Neuronal stem cell (in vitro differentiated cells): Measurements from ENCODE around the gene APOBEC3A.
A peak's percentile ranks its signal among the peaks of the same experiment; 100 is the strongest.
"Not testable (repeated sequence)": the region's sequence is repeated elsewhere in the genome, so short reads cannot be mapped to it uniquely, and the experiment has no call there.

Experiments used
- DNase-seq: peaks from one replicate; pipeline ENCODE4 v3.0.0-alpha.2; 2013; ENCODE audit warnings: low spot score
- H2AFZ ChIP-seq: one replicate; pipeline ENCODE4 v1.6.1; 2013; ENCODE audit warnings: mild to moderate bottlenecking, low read length, inconsistent platforms
- H2AK5ac ChIP-seq: 2 replicates; pipeline ENCODE4 v1.6.1; 2013; ENCODE audit warnings: low read depth, mild to moderate bottlenecking, inconsistent platforms, low read length, moderate library complexity, mixed read lengths
- H2BK120ac ChIP-seq: 2 replicates; pipeline ENCODE4 v1.6.1; 2013; ENCODE audit warnings: low read depth, mild to moderate bottlenecking, inconsistent platforms, low read length, moderate library complexity, mixed read lengths
- H2BK12ac ChIP-seq: one replicate; pipeline ENCODE4 v1.6.1; 2013; ENCODE audit warnings: low read length, inconsistent platforms
- H2BK15ac ChIP-seq: 2 replicates; pipeline ENCODE4 v1.6.1; 2013; ENCODE audit warnings: mild to moderate bottlenecking, low read length, inconsistent platforms, mixed read lengths
- H2BK5ac ChIP-seq: one replicate; pipeline ENCODE4 v1.6.1; 2013; ENCODE audit warnings: inconsistent platforms, mild to moderate bottlenecking, low read length, moderate library complexity
- H3K14ac ChIP-seq: one replicate; pipeline ENCODE4 v1.6.1; 2013; ENCODE audit warnings: low read length, inconsistent platforms
- H3K18ac ChIP-seq: 2 replicates; pipeline ENCODE4 v1.6.1; 2013; ENCODE audit warnings: low read length, inconsistent platforms
- H3K23ac ChIP-seq: 2 replicates; pipeline ENCODE4 v1.6.1; 2013; ENCODE audit warnings: low read depth, mild to moderate bottlenecking, mixed read lengths, low read length, inconsistent platforms; ENCODE audit not compliant: poor library complexity
- H3K27ac ChIP-seq: replicated peaks from 3 replicates; pipeline ENCODE4 v1.5.1; 2013; ENCODE audit warnings: low read length, inconsistent platforms
- H3K27me3 ChIP-seq, 3 experiments: 2 replicates each; pipeline ENCODE4 v1.6.1; 2013; ENCODE audit warnings: low read length in 3 of 3, mild to moderate bottlenecking in 2 of 3, inconsistent platforms in 1 of 3, low read depth in 1 of 3, mixed read lengths in 1 of 3, moderate library complexity in 1 of 3; ENCODE audit not compliant: control insufficient read depth in 3 of 3, insufficient read depth in 3 of 3
- H3K36me3 ChIP-seq, 2 donors: replicated peaks in 1 of 2; 2 replicates each; pipeline ENCODE4 v1.6.1; 2013; ENCODE audit warnings: low read length in 2 of 2; ENCODE audit not compliant: control insufficient read depth in 2 of 2, insufficient read depth in 2 of 2
- H3K4ac ChIP-seq: 2 replicates; pipeline ENCODE4 v1.6.1; 2013; ENCODE audit warnings: inconsistent platforms, mild to moderate bottlenecking, low read length, moderate library complexity
- H3K4me1 ChIP-seq, 2 donors: 1 replicate in 1 of 2; 2 replicates in 1 of 2; pipeline ENCODE4 v1.6.1; 2013; ENCODE audit warnings: low read length in 2 of 2, low read depth in 1 of 2; ENCODE audit not compliant: control insufficient read depth in 2 of 2, insufficient read depth in 1 of 2
- H3K4me2 ChIP-seq: one replicate; pipeline ENCODE4 v1.6.1; 2013; ENCODE audit warnings: mild to moderate bottlenecking, low read length, inconsistent platforms; ENCODE audit not compliant: insufficient read depth, poor library complexity, severe bottlenecking
- H3K4me3 ChIP-seq, 2 donors: 2 replicates each; pipeline ENCODE4 v1.5.1; 2013; ENCODE audit warnings: low read length in 2 of 2, mild to moderate bottlenecking in 2 of 2, inconsistent platforms in 1 of 2, moderate library complexity in 1 of 2
- H3K79me1 ChIP-seq: one replicate; pipeline ENCODE4 v1.6.1; 2013; ENCODE audit warnings: low read depth, mild to moderate bottlenecking, inconsistent platforms, low read length, moderate library complexity
- H3K9ac ChIP-seq: one replicate; pipeline ENCODE4 v1.6.1; 2013; ENCODE audit warnings: mild to moderate bottlenecking, low read depth, low read length, inconsistent platforms; ENCODE audit not compliant: poor library complexity
- H3K9me3 ChIP-seq, 2 donors: replicated peaks in 1 of 2; 2 replicates each; pipeline versions ENCODE3 to v1.6.1; 2013; ENCODE audit warnings: low read length in 2 of 2, mild to moderate bottlenecking in 2 of 2, inconsistent platforms in 1 of 2, low read depth in 1 of 2, mixed read lengths in 1 of 2, moderate library complexity in 1 of 2; ENCODE audit not compliant: control insufficient read depth in 2 of 2, insufficient read depth in 1 of 2
- H4K8ac ChIP-seq: one replicate; pipeline ENCODE4 v1.6.1; 2013; ENCODE audit warnings: low read depth, mild to moderate bottlenecking, inconsistent platforms, low read length, moderate library complexity
- H4K91ac ChIP-seq: one replicate; pipeline ENCODE4 v1.6.1; 2013; ENCODE audit warnings: low read length, low read depth, mild to moderate bottlenecking, inconsistent platforms; ENCODE audit not compliant: poor library complexity
- WGBS, 2 donors: extraction: QIAGEN DNeasy Blood & Tissue Kit; methylation state at CpG; one replicate each; pipeline ENCODE4 v1.1.7; 2013; ENCODE audit warnings: missing lambda C conversion rate in 2 of 2, mixed read lengths in 1 of 2; ENCODE audit not compliant: insufficient read length in 2 of 2, insufficient replicate concordance in 1 of 2; ENCODE audit errors: extremely low coverage in 2 of 2; 5-methylcytosine and 5-hydroxymethylcytosine counted together

The APOBEC3A gene

DNA sequence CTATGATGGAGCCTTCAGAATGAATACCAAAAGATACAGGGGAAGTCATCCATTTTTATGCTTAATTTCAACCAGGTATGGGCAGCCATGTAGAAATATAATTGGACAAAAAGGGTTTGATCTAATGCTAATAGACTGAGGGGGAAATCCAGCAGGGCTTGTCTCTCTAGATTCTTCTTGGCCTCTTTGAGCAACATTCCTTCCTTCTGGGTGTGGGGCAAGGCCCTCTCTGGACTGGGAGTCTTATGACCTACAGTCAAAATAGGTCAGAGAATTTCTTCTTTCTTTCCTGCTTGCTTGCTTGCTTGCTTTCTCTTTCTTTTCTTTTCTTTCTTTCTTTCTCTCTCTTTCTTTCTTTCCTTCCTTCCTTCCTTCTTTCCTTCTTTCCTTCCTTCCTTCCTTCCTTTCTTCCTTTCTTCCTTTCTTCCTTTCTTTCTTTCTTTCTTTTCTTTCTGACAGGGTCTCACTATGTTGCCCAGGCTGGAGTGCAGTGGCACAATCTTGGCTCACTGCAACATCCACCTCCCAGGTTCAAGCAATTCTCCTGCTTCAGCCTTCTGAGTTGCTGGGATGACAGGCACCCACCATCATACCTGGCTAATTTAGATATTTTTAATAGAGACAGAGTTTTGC lies 11.6 kb upstream of the APOBEC3A start:
- H2BK5ac ChIP-seq, H2BK15ac ChIP-seq, H3K79me1 ChIP-seq, H2BK120ac ChIP-seq, H2AFZ ChIP-seq, H4K91ac ChIP-seq, H4K8ac ChIP-seq, H3K27ac ChIP-seq, H3K4me2 ChIP-seq, H2AK5ac ChIP-seq, H3K18ac ChIP-seq, H2BK12ac ChIP-seq, H3K9ac ChIP-seq, H3K4ac ChIP-seq, H3K9me3 ChIP-seq, H3K23ac ChIP-seq, DNase-seq, H3K36me3 ChIP-seq, H3K14ac ChIP-seq, H3K4me3 ChIP-seq: not testable (repeated sequence)
- H3K4me1 ChIP-seq = peaks cover 0 to 12% of the 10 kb centered on the region in 2 donors
- H3K27me3 ChIP-seq = peaks cover 0 to 57% (median 0%) of the 10 kb centered on the region in 3 experiments

GRCh38 chr22:38946771-38947170 lies 10.6 kb upstream of the APOBEC3A start:
- H3K14ac ChIP-seq = no peak overlapping the region

GRCh38 chr22:38947321-38948140 lies 9.9 kb upstream of the APOBEC3A start:
- Histone ChIP-seq H3K4me1 (peaks cover 0 to 12% of the 10 kb centered on the region in 2 donors), H4K91ac (no peak overlapping the region), H2AK5ac (no peak overlapping the region), H2AFZ (no peak overlapping the region), H3K27me3 (peaks cover 0 to 60% (median 0%) of the 10 kb centered on the region in 3 experiments), H3K79me1 (no peaks in the 10 kb centered on the region), H3K4ac (no peak overlapping the region), H3K23ac (no peak overlapping the region), H3K14ac (no peak overlapping the region), H3K4me2 (no peak overlapping the region), H3K4me3 (no peak overlapping the region), H3K9ac (no peak overlapping the region), H2BK120ac (no peak overlapping the region), H3K18ac (peak overlapping the region; percentile 21), H2BK12ac (no peak overlapping the region), H3K9me3 (peaks cover 0 to 2% of the 10 kb centered on the region in 2 donors), H3K27ac (no peak overlapping the region), H3K36me3 (no peaks in the 10 kb centered on the region), H4K8ac (no peak overlapping the region), H2BK5ac (no peak overlapping the region), H2BK15ac (no peak overlapping the region)
- peak; percentile 20 for DNase-seq
- WGBS, 2 donors = no CpG with 5 or more reads among the region's 14 CpGs

More at GRCh38 chr22:38946771-38947170, 10.6 kb upstream of the APOBEC3A start:
- Histone ChIP-seq H3K9ac (no peak overlapping the region), H3K4me2 (no peak overlapping the region), H2AK5ac (no peak overlapping the region), H2BK12ac (no peak overlapping the region), H3K79me1 (no peaks in the 10 kb centered on the region), H3K4me3 (no peak overlapping the region), H4K8ac (no peak overlapping the region), H2BK15ac (no peak overlapping the region), H4K91ac (no peak overlapping the region), H3K9me3 (no peaks in the 10 kb centered on the region), H3K27ac (no peak overlapping the region), H3K23ac (no peak overlapping the region), H3K36me3 (no peaks in the 10 kb centered on the region), H2BK120ac (no peak overlapping the region), H2BK5ac (no peak overlapping the region), H3K4ac (no peak overlapping the region), H2AFZ (no peak overlapping the region), H3K4me1 (peaks cover 0 to 12% of the 10 kb centered on the region in 2 donors), H3K18ac (peak overlapping the region; percentile 23), H3K27me3 (peaks cover 0 to 58% (median 0%) of the 10 kb centered on the region in 3 experiments)
- no peak for DNase-seq
- WGBS, 2 donors = no CpG with 5 or more reads among the region's 8 CpGs

DNA sequence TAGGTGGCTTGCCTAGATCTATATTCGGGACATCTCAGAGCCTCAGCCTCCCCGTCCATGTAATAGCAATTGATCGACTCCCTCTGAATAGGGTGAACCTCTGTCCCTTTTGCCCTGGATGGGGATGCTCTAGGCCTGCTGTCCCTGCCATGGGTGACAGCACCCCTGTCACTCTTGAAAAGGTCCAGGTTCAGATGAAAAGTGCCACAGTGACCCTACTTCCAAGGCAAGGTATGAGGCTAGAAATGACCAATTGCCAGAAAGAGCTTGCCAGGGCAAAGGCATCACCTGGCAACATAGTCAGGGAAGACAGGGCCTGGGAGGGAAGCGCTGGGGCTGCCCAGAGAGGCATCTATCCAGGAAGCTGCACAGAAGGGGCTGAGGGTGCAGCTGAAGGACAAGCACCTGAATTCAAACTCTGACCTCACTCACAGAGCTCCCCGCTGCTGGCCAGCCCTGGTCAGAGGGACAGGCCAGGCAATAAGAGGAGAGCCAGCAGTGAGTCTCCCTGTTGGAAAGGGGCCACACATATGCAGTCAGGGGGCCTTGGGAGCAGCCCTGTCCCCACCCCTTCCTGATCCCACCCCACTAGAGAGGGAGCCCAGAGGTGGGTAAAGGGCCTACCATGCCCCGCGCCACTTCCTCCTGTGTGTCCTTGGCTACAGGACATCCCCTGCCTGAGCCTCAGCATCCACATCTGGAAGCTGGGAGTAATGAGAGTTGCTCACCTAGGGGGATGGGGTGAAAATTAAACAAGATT lies 9.0 kb upstream of the APOBEC3A start:
- H3K4ac ChIP-seq = no peak overlapping the region
- H3K9ac ChIP-seq = no peak overlapping the region
- H3K36me3 ChIP-seq = no peaks in the 10 kb centered on the region
- no peak overlapping the region for H3K23ac ChIP-seq
- no peak overlapping the region for H3K14ac ChIP-seq
- H2BK5ac ChIP-seq = no peak overlapping the region
- H2BK12ac ChIP-seq = no peak overlapping the region
- H3K4me2 ChIP-seq = no peak overlapping the region
- H3K4me1 ChIP-seq = peaks cover 0 to 12% of the 10 kb centered on the region in 2 donors
- no peak overlapping the region for H2BK120ac ChIP-seq
- H3K79me1 ChIP-seq = no peaks in the 10 kb centered on the region
- peaks cover 0 to 66% (median 0%) of the 10 kb centered on the region in 3 experiments for H3K27me3 ChIP-seq
- H4K91ac ChIP-seq = no peak overlapping the region
- no peak overlapping the region for H2AFZ ChIP-seq
- H3K4me3 ChIP-seq = no peak overlapping the region
- WGBS, 2 donors = no CpG with 5 or more reads among the region's 7 CpGs
- no peak overlapping the region for H3K27ac ChIP-seq
- H4K8ac ChIP-seq = no peak overlapping the region
- no peak overlapping the region for H3K18ac ChIP-seq
- H2BK15ac ChIP-seq = peak overlapping the region; percentile 30
- peaks cover 0 to 2% of the 10 kb centered on the region in 2 donors for H3K9me3 ChIP-seq
- no peak for DNase-seq
- H2AK5ac ChIP-seq = peak overlapping the region; percentile 76
